NCI-H1436 (cell line): Measurements from ENCODE around the gene PROX2.

Experiments used
- DNase-seq: peaks from one replicate; lab custom pipeline; 2025; lab: John Stamatoyannopoulos, UW

PROX2 gene

DNA sequence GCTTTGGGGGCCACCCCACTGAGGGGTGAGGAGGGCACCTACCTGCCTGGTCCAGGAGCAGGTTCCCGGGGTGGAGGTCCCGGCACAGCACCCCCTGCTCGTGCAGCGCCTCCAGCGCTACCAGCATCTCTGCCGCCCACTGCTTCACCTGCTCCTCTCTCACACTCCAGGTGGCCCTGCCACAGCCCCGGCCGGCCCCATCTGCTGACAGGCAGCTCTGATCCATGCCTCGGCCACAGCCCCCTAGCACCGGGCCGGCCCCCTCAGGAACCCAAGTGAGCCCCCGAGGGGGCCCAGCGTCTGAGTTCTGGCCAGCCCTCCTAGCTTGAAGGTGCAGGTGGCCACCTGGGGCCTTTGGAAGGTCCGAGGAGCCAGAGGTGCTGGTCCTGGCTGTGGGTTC is 33.6 kb upstream of the PROX2 start:
- no peak for DNase-seq

DNA sequence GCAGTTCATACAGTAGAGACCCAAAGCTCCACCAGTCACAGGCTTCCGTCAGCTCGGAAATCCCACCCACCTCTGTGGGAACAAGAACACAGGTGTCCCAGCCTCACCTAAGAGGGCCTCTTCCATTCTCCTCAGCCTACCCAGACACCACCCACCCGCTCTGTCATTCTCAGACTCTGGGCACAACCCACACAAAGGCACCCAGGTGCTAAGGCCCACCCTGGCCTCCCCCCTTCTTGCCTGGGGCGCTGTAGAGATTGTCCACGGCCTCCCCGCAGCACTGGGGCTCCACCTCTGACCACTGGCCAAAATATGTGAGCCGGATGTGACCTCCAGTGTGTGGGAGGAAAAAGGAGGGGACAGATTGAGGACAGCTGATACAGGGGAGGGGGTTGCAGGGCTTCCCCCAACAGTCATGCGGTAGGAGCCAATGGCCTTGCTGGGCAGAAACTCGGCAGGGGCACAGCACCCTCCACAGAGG is 33.0 kb upstream of the PROX2 start:
- no peak for DNase-seq

DNA sequence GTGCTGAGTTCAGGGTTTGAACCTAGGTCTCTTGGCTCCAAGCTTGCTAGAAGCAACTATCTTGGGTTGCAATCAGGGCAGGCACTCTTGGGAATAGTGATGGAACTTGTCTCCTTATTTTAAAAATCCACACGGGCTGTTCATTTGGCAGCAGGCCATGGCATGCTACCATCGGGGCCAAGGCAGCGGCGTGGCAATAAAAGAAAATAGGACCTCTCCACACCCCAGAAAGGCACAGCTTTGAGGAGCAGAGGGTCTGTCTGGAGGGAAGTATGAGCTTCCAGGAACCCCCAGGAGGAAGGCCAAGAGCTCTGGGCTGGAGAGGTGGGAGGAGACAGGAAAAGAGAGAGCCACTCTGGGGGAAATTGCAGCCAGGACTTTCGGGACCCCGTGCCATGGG is 31.8 kb upstream of the PROX2 start:
- DNase-seq = no peak

DNA sequence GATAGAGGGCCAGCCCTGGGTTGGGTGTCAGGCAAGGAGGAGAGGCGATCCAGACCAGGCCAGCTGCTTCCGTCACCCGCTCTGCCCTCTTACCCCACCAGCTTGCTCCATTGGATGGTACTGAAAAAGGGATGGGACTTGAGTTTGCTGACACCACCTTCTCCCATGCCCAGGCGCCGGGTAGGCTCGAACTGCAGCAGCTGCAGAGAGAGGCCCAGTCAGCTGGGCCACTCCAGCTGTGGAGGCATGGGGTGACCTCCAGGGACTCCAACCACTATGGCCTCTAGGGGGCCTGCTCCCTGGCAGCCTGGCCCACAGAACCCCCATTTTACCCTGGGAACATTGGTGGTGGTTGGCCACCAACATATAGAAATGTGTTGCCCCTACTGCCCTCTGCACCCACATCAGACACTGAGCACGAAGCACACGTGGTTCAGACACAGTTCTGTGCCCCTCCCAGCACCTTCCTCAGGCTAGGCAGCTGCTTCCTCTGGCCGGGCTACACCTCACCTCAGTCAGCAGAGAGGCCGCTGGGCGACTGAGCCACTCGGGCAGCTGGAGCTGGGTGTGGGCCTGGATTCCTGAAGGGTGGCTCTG is 31.1 kb upstream of the PROX2 start:
- DNase-seq = no peak

DNA sequence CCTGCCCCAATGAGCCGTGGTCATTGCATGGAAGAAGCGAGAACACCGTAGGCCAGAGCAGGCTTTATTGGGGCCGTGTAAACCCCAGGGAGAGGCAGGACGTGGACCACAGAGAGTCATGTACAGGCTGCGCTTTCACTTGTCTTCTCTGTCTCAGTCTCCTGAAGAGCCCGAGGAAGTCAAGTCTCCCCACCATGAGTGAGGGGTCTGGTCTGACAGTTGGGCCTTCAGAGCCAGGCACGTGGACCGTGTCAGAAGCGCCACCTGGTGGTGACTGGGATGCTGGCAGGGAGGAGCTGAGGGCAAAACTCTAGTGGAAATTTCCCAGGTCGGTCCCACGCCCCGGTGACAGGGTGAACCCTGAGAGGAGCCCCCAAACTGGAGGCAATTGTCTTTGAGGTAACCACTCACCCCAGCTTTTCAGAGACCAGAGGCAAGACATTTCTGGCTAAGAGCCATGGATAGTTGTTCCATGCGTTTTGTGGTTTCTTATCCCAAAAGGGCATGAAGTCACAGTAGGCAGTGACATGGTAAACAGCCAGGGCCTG is 29.7 kb upstream of the PROX2 start:
- DNase-seq = peak; percentile 6

DNA sequence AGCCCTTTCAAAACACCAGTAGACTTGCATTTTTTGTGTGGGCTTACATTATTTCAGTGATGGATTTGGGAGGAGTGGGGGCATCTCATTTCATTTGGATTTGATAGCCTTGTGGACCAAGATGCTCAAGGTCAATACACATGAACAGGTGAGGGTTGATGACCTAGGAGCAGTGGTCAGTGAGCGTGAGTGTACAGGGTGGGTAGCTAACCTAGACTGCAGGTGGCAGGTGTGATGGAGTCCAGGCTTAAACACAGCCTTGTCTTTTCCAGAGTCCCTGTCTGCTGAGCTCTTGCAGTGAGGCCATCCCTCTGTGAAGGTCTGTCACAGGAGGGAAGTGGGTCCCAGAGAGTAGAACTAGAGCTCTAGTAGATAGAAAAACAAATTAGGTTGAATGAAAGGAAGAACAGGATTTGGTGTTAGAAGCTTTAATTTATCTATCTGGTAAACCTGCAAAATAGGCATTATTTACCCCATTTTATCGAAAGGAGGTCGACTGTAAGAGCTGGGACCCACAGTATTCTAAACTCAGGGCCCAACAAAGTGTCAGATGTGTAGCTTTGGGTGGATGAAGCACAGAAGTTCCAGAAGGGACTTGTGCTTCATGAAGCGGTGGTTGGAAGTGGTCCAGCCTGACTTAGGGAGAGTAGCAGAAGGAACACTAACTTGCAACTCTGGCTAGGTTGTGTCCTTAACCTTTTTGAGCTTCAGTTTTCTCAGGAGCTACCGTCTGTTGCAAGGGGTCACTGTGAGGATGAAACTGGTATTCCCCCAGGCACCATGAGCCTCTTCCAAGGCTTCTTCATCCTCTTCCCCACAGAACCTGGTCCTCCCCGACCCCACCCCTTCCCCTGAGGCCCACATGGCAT is 28.9 kb upstream of the PROX2 start:
- no peak for DNase-seq

DNA sequence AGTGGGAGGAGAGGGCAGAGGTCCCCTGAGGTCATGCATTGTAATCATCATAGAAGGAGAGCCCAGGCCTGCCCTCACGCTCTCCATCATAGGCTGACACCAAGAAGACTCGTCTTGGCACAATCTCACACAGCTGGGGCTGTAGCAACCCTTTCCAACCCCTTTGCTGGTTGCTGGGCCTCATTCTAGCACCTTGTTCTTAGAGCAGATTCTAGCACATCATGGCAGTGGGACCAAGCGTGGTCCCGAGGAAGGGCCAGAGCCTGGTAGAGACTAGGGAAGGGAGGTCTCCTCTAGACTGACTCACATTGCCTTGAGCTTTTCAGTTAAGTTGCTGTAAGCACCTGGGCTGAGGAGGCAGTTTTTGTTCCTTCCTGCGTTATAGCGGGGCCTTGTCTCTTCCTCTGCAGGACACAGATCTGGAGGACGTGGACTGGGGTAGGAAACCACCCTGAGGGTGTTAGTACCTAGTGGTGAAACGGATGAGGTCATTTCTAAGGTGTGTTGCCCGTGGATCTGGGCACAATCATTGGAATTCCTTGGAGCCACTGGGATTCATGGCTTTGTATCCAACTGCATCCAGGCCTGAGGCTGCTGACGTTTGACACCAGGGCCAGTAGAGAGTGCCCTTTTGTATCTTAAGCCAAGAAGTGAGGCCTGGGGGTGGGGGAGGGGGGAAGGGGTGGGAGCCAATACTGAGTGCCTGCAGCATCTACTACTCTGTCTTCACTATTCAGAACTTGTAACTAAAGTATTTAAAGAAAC is 27.2 kb upstream of the PROX2 start:
- no peak for DNase-seq

DNA sequence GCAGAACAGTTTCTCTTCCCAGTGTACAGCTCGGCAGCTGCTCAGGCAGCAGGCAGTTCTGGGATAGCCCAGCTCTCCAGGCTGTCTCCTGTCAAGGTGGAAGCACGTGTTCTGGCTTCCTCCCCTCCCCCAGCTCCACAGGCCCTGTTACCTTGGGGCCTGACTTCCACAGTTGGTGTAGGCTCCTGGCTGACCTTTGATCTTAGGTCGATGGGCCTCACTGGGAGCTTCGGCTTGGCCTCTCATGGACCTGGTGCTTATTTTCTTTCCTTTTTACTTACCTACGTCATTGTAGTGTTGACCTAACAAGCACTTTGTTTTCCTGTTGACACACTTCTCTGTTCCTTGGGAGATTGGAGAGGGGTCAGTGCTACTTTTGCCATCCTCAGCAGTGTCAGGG is 22.7 kb upstream of the PROX2 start:
- DNase-seq = no peak

DNA sequence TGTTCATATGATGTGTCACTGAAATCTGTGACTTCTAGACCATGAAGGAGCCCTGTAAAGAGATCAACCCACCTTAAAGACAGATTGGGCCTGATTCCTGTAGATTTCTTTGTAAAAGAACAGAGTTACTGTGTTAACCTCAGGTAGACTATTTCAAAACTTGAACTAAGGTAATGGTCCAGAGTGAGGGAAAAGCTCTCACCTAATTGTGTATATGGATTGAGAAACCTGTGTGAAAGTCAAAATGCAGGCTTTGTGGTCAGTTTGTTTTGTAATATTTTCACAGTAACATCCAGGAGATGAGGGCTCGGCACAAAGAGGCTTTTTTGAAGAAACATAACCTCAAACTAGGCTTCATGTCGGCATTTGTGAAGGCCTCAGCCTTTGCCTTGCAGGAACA is 22.1 kb upstream of the PROX2 start:
- DNase-seq = no peak

DNA sequence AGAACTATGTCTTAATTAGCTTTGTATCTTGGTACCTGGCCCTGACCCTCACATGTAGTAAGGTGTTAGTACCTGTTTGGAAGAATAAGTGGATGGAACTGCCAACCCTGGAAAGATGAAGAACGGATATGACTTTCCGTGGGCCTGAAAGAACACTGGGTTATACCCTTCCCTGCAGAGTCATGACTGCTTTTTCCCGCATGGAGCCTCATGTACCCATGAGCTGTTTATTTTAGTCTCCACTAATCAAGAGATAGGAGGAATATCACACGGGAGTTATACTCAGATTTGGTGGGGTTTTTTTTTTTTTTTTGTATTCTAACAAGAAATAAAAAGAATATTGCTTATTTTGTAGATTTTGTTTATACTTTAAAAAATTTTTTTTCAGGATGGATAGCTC is 21.7 kb upstream of the PROX2 start:
- DNase-seq = no peak

DNA sequence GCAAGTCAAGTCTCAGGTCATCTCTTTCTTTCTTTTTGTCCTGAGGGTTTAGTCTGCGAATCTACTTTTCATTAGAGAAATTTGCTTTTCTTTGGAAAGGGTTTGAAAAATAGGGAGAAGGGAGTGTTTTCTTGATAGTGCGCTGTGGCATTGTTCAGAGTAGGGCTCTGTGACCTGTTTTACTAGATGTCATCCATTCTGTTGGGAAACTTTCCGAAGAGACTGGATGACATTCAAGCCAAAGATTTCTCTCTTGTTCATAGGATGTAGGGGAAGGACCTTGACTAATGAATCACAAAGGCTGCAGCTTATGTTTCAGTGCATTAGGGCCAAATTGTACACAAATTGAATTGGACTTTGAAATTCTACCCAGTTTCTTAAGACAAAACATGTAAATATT is 20.5 kb upstream of the PROX2 start:
- DNase-seq = no peak

DNA sequence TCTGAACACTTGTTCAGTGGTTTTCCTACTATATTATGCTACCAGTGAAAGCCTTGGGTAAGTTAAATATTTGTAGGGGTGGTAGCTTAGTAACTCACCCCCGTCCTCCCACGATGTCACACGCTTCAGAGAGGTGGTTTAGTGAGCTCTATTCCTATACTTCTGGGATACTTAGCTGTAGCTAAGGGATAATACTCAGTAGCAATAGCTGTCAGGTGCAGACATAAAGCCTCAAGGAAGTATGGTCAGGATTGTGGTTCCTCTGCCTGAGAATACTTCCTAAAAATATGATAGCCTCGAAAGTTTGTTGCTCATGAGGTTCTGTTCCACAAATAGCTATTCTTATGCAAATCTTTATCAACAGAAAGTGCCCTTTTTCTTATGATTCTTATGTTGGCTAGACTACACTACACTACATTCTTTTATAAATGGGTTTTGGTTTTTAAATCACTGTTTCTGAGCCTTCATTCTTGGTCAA is 17.7 kb upstream of the PROX2 start:
- DNase-seq = no peak

DNA sequence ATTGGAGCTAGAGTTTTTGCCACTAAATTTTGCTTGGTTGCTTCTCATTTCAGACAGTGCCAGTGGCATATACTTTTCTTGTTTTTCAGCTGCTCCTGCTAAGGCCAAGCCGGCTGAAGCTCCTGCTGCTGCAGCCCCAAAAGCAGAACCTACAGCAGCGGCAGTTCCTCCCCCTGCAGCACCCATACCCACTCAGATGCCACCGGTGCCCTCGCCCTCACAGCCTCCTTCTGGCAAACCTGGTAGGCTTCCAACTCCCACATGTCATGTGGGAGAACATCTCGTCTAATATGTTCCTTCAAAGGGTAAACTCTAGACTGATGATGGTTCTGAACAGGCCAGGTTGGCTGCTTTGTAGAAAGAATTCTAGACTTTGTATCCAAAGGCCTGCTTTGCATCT is 16.8 kb upstream of the PROX2 start:
- no peak for DNase-seq

DNA sequence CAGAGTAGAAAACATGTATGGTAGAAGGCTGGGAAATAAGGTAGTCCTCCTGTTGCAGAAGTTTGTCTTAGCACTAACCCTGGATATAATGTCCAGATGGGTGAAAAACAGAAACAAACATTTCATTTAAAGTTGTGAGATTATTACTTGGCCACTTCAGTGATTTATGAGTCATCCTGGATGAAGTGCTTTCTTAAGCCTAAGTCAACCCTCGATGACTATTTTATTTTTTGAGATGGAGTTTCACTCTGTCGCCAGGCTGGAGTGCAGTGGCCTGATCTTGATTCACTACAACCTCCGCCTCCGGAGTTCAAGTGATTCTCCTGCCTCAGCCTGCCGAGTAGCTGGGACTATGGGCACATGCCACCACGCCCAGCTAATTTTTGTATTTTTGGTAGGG is 15.9 kb upstream of the PROX2 start:
- DNase-seq = no peak

DNA sequence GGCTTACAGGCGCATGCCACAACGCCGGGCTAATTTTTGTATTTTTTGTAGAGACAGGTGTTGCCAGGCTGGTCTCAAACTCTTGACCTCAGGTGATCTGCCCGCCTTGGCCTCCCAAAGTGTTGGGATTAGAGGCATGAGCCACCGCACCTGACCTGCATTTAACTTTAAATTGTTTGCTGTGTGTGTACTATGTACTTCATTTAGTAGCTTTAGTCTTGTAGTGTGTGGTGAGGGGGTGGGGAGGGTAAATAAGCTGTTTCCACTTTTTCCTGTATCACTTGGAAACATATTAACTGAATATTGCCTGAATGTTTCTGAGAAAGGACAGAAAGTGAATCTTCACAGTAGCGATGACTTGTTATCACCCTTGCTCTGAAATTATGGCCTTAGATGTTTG is 14.3 kb upstream of the PROX2 start:
- DNase-seq = no peak

DNA sequence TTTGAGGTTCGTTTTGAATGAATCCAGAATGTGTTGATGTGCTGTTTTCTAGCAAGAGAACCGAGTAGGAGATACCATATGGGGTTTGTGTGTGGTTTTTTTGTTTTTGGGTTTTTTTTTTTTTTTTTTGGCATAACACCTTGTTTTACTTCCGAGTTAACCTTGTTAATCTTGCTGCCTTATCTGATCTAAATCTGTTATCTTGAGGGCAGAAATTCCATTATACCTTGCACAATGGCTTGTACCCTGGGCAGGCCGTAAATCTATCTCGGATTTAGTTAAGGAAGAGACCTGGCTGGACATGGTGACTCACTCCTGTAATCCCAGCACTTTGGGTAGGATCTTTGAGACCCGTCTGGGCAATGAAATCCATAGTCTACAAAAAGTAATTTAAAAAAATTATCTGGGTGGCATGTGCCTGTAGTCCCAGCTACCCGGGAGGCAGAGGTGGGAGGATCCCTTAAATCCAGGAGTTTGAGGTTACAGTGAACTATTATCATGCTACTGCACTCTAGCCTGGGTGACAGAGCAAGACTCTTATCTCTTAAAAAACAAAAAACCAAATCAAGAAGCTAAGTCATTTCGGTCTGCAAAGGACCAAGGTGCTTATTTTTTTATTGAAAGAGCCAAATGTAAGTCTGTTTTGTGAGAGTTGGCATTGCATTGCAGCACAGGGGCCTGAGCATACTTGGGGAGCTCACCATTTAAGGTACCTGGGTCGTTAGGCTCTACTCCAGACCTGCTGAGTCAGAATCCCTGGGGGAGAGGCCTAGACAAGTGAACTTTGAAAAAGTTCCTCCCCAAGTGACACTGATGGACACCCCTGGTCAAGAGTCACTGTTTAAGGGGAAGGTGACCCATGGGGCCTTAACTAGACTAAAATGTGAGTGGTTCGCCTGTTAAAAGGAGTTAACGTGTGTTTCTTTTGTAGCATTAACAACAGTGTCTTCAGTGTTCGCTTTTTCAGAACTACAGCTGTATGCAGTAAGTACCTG is 12.5 kb upstream of the PROX2 start:
- DNase-seq = no peak

DNA sequence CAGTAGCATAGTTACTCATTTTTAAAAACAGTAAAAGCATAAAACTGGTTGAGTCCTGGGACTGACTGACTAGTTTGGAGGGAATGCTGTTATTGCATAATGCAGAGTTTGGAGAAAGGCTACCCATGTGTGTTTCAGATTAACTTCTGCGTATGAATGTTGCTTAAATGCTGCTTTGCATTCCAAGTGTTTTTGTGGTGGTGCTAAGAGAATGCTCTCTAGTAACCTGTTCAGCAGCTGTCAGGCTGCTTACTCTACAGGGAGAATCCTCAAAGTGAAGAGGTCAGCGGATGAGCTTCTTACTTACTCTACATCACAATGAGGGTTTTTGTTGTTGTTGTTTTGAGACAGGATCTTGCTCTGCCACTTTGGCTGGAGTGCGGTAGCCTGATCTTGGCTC is 10.1 kb upstream of the PROX2 start:
- DNase-seq = no peak

DNA sequence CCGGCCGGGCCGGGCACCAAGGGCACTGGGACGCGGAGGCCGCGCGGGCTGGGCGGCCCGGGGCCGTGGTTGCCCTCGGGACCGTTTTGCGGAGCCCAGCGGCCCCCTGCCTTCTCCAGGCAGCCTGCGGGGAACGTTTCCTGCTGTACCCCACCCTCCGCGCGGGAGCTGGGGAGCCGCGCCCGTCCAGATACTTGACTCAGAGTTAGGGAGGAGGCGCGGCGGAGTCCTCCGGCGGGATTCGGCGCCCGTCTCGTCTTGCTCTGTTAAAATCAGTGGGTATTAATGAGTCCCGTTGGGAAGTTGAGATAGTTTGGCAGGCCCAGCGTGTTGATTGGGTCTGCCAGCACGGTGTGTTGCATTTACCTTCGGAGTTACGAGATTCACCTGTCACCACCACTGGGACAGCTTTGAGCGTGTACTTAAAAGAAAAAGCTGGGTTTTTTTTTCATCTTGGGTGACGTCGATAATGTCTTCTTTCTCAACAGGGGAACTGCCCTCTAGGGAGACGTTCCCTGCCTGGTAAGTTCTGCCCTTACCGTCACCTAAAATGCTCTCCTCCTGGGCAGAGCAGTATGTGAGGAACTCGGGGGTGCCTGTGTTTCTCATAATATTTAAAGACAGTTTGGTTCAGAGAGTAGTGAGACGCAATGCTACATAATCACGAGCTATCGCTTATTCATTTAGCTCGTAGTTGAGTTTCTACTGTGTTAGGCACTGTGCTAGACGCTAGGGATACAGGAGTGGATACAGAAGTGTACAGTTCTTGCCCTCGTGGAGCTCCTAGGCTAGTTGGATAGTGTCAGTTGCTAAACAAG is 6.4 kb upstream of the PROX2 start:
- DNase-seq = no peak

DNA sequence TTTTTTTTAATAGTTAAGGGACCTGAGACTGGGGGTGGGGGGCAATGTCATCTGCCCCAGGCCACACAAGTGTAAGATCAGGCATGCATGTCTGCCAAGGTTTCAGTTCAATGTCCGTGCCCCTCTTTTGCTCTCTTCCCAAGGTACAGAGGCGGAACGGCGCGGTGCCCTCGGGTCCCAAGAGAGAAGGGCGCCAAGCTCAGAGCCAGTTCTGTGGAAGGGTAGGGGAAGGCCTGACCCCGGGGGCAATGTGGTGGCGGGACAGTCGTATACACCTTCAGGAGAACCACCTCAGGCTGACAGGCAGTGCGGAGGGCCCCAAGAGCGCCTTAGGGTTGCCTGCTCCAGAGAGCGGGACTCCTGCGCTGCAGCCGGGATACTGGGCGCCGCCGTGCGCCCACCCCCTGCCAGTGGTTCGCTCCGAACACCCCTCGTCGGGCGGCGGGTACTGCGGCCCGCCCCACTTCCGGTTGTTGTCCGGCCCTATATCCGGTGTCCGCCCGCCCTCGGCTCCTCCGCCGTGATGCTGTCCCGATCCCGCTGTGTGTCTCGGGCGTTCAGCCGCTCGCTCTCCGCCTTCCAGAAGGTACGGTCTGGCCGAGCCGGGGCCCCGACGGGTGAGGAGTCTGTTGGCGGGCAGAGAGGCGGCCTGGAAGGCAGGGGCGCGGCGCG is 5.6 kb upstream of the PROX2 start, which contains the start of gene DLST:
Gene DLST, plus strand, starts transcription at position 486 of the 672 bp plus-strand sequence. Its CDS starts 38 bp downstream, at position 524.
- DNase-seq = peak; percentile 82
